ENCODE measurements around the gene FIBIN. TPM values are rescaled to one million over a fixed set of nuclear protein-coding genes. Genes with fewer than 3 reads are reported as not detected.
A peak's percentile ranks its signal among the peaks of the same experiment; 100 is the strongest.
"Not testable (repeated sequence)": the region's sequence is repeated elsewhere in the genome, so short reads cannot be mapped to it uniquely, and the experiment has no call there.

FIBIN gene
- total and polyA plus RNA-seq, 5 donors from 2014 or later: not detected

DNA sequence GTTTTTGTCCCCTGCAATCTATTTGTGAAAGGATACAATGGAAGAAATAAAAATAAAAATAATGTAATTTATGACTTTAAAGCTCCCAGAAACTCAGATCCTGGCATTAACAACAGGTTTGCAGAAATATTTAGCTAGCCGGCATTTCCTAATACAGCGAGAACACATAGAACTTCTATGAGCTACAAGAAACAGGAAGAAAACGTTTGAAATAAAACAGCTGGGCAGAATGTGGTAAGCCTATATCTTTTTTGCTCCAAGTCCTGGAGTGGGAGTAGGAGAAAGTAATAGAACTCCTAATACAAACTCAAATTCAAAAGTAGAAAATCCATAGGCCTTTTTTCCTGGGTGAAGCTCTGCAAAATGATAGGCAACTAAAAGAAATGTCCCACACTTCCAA, 29.6 kb upstream of the FIBIN start:
- DNase-seq (no peak), ATAC-seq (ENCODE audit: low read depth in 2 of 2) (no peak)
- no peaks in the 10 kb centered on the region for H3K36me3 Mint-ChIP-seq
- H3K27ac Mint-ChIP-seq: no peak overlapping the region
- no peaks in the 10 kb centered on the region for H3K4me1 Mint-ChIP-seq
- no peaks in the 10 kb centered on the region for H3K27me3 Mint-ChIP-seq
- H3K4me3 ChIP-seq (ENCODE audit: low read depth, low read length): no peak overlapping the region
- peaks cover 0 to 16% (median 6%) of the 10 kb centered on the region in 7 donors for H3K9me3 Mint-ChIP-seq
- H3K27ac ChIP-seq (ENCODE audit: insufficient read depth, low read length, poor library complexity, severe bottlenecking): no peak overlapping the region
- H3K9me3 ChIP-seq (ENCODE audit: control insufficient read depth in 2 of 2, low read length in 2 of 2): peaks cover 0 to 3% of the 10 kb centered on the region in 2 experiments
- H3K36me3 ChIP-seq (ENCODE audit: control insufficient read depth, insufficient read depth, low read length): no peaks in the 10 kb centered on the region
- no peaks in the 10 kb centered on the region for H3K4me1 ChIP-seq (ENCODE audit: control insufficient read depth, insufficient read depth, low read length, poor library complexity, severe bottlenecking)
- H3K27me3 ChIP-seq (ENCODE audit: control insufficient read depth, insufficient read depth, low read length): no peaks in the 10 kb centered on the region
- H3K4me3 Mint-ChIP-seq: no peak overlapping the region

DNA sequence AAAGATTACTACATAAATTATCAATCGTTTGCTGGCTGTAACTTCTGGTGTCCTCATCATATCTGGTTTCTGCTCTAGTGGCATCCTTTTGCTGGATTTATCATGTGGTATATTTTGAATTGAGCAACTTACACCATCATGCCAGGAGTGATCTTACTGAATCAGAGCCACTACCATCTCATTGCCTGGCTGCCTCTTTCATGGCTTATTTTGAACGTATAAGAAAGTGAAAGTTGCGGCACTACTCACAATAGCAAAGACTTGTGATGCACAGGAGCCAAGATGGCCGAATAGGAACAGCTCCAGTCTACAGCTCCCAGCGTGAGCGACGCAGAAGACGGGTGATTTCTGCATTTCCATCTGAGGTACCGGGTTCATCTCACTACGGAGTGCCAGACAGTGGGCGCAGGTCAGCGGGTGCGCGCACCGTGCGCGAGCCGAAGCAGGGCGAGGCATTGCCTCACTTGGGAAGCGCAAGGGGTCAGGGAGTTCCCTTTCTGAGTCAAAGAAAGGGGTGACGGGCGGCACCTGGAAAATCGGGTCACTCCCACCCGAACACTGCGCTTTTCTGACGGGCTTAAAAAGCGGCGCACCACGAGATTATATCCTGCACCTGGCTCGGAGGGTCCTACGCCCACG, 28.9 kb upstream of the FIBIN start:
- H3K4me3 Mint-ChIP-seq: peak overlapping the region in 1 of 4 donors; percentile 81
- not testable (repeated sequence) for H3K4me3 ChIP-seq (ENCODE audit: low read depth, low read length); H3K9me3 ChIP-seq (ENCODE audit: control insufficient read depth in 2 of 2, low read length in 2 of 2); H3K36me3 Mint-ChIP-seq; H3K4me1 Mint-ChIP-seq; H3K27me3 Mint-ChIP-seq; DNase-seq; H3K27ac Mint-ChIP-seq; H3K36me3 ChIP-seq (ENCODE audit: control insufficient read depth, insufficient read depth, low read length); ATAC-seq (ENCODE audit: low read depth in 2 of 2); H3K4me1 ChIP-seq (ENCODE audit: control insufficient read depth, insufficient read depth, low read length, poor library complexity, severe bottlenecking); H3K27ac ChIP-seq (ENCODE audit: insufficient read depth, low read length, poor library complexity, severe bottlenecking); H3K27me3 ChIP-seq (ENCODE audit: control insufficient read depth, insufficient read depth, low read length)
- peaks cover 0 to 15% (median 6%) of the 10 kb centered on the region in 7 donors for H3K9me3 Mint-ChIP-seq

DNA sequence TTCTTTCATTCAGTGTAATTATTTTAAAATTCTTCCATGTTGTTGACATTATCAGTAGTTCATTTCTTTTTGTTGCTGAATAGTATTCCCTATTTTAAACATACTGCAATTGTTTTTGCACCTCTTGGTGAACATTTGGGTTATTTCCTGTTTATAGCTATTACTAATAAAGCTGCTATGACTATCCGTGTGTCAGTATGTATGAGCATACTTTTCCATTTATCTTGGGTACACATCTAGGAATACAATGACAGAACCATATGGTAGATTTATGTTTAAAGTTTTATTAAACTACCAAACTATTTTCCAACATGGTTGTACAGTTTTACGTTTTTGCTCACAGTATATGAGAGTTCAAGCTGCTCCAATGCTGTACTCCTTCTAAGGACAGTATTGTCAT, 22.0 kb upstream of the FIBIN start:
- Histone ChIP-seq H3K27me3 (ENCODE audit: control insufficient read depth, insufficient read depth, low read length) (no peaks in the 10 kb centered on the region), H3K4me3 (ENCODE audit: low read depth, low read length) (no peak overlapping the region), H3K4me1 (ENCODE audit: control insufficient read depth, insufficient read depth, low read length, poor library complexity, severe bottlenecking) (no peaks in the 10 kb centered on the region), H3K27ac (ENCODE audit: insufficient read depth, low read length, poor library complexity, severe bottlenecking) (no peak overlapping the region), H3K36me3 (ENCODE audit: control insufficient read depth, insufficient read depth, low read length) (no peaks in the 10 kb centered on the region), H3K9me3 (ENCODE audit: control insufficient read depth in 2 of 2, low read length in 2 of 2) (no peaks in the 10 kb centered on the region)
- Mint-ChIP-seq H3K36me3 (no peaks in the 10 kb centered on the region), H3K4me1 (no peaks in the 10 kb centered on the region), H3K27ac (no peak overlapping the region), H3K4me3 (no peak overlapping the region), H3K9me3 (peaks cover 0 to 5% (median 1%) of the 10 kb centered on the region in 7 donors), H3K27me3 (no peaks in the 10 kb centered on the region)
- no peak for ATAC-seq (ENCODE audit: low read depth in 2 of 2)
- DNase-seq: no peak

DNA sequence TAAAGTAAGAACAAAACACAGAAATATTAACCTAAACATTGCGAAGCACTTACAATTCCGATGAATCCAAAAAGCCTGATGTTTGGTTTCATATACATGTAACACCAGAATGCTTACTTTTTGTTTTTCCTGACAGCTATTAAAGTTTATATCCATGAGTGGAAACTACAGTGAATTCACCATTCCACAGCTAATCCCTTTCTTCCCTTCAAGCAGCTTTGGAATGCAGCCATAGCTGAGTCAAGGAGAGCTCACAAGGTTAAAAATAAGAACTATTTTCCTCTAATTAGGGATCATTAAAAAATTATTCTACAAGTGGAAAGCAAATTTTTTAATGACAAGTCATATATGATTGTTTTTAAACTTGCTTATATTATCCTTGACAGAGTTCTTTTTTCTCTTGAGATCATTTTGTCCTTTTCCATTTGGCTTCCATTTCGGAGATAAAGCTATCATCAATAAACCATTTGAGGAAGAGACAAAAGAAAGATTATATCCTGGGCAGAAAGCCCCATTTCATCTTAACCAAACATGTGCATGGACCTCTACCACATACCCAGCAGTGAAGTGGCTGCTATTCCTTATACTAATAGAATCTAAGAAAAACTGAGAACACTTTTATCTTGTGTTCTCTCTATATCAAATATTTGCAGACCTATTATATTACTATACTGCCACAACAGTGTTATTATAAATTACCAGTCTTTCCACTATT, 19.7 kb upstream of the FIBIN start:
- Mint-ChIP-seq H3K4me1 (no peaks in the 10 kb centered on the region), H3K4me3 (no peak overlapping the region), H3K27me3 (no peaks in the 10 kb centered on the region), H3K9me3 (peaks cover 0 to 9% (median 3%) of the 10 kb centered on the region in 7 donors), H3K27ac (no peak overlapping the region), H3K36me3 (no peaks in the 10 kb centered on the region)
- ATAC-seq (ENCODE audit: low read depth in 2 of 2): no peak
- no peak for DNase-seq
- Histone ChIP-seq H3K9me3 (ENCODE audit: control insufficient read depth in 2 of 2, low read length in 2 of 2) (peaks cover 0 to 1% of the 10 kb centered on the region in 2 experiments), H3K4me1 (ENCODE audit: control insufficient read depth, insufficient read depth, low read length, poor library complexity, severe bottlenecking) (no peaks in the 10 kb centered on the region), H3K27ac (ENCODE audit: insufficient read depth, low read length, poor library complexity, severe bottlenecking) (no peak overlapping the region), H3K4me3 (ENCODE audit: low read depth, low read length) (no peak overlapping the region), H3K27me3 (ENCODE audit: control insufficient read depth, insufficient read depth, low read length) (no peaks in the 10 kb centered on the region), H3K36me3 (ENCODE audit: control insufficient read depth, insufficient read depth, low read length) (no peaks in the 10 kb centered on the region)

DNA sequence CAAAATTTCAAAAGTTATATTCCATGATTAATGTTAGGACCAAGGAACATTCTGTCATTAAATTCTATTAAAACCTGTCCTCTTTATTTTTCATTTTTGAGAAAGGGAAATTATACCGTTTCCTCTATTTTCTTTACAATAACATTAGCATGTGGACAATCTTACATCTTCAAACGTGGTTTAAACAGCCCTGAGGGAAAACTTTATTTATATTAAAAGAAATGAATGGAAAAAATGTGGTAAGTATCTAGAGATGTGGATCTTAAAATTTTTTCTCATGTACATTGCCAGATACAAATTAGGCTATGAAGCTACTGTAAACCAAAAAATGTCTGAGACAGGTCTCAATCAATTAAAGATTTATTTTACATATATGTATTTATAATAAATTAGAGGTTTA, 18.9 kb upstream of the FIBIN start:
- DNase-seq: no peak
- H3K27me3 ChIP-seq (ENCODE audit: control insufficient read depth, insufficient read depth, low read length): no peaks in the 10 kb centered on the region
- ATAC-seq (ENCODE audit: low read depth in 2 of 2): no peak
- no peaks in the 10 kb centered on the region for H3K4me1 Mint-ChIP-seq
- no peak overlapping the region for H3K4me3 Mint-ChIP-seq
- H3K36me3 Mint-ChIP-seq: no peaks in the 10 kb centered on the region
- no peaks in the 10 kb centered on the region for H3K36me3 ChIP-seq (ENCODE audit: control insufficient read depth, insufficient read depth, low read length)
- no peaks in the 10 kb centered on the region for H3K4me1 ChIP-seq (ENCODE audit: control insufficient read depth, insufficient read depth, low read length, poor library complexity, severe bottlenecking)
- H3K27me3 Mint-ChIP-seq: no peaks in the 10 kb centered on the region
- H3K27ac ChIP-seq (ENCODE audit: insufficient read depth, low read length, poor library complexity, severe bottlenecking): no peak overlapping the region
- H3K9me3 Mint-ChIP-seq: peaks cover 0 to 12% (median 10%) of the 10 kb centered on the region in 7 donors
- peaks cover 0 to 1% of the 10 kb centered on the region in 2 experiments for H3K9me3 ChIP-seq (ENCODE audit: control insufficient read depth in 2 of 2, low read length in 2 of 2)
- H3K27ac Mint-ChIP-seq: no peak overlapping the region
- no peak overlapping the region for H3K4me3 ChIP-seq (ENCODE audit: low read depth, low read length)

DNA sequence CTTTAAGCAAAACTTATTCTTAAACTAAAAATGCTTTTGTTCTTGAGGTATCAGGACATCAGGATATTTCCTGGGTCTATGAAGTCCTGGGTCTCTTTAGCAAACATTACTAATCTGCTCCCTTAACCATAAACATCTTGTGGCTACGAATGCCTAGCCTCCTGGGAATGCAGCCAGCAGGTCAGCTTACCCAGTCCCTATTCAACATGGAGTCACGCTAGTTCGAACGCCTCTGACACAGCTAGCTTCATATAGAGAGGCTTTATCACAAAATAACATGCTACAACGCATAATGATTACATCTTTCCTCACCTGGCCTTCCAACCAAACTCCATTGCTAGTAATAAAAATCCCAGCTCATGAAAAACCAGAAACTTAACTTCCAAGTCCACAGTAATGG, 17.5 kb upstream of the FIBIN start:
- H3K27ac Mint-ChIP-seq: no peak overlapping the region
- Histone ChIP-seq H3K9me3 (ENCODE audit: control insufficient read depth in 2 of 2, low read length in 2 of 2) (peaks cover 0 to 1% of the 10 kb centered on the region in 2 experiments), H3K4me3 (ENCODE audit: low read depth, low read length) (no peak overlapping the region), H3K27ac (ENCODE audit: insufficient read depth, low read length, poor library complexity, severe bottlenecking) (no peak overlapping the region), H3K36me3 (ENCODE audit: control insufficient read depth, insufficient read depth, low read length) (no peaks in the 10 kb centered on the region), H3K4me1 (ENCODE audit: control insufficient read depth, insufficient read depth, low read length, poor library complexity, severe bottlenecking) (no peaks in the 10 kb centered on the region), H3K27me3 (ENCODE audit: control insufficient read depth, insufficient read depth, low read length) (no peaks in the 10 kb centered on the region)
- no peak overlapping the region for H3K4me3 Mint-ChIP-seq
- peaks cover 2 to 17% (median 11%) of the 10 kb centered on the region in 7 donors for H3K9me3 Mint-ChIP-seq
- no peaks in the 10 kb centered on the region for H3K4me1 Mint-ChIP-seq
- no peaks in the 10 kb centered on the region for H3K36me3 Mint-ChIP-seq
- H3K27me3 Mint-ChIP-seq: no peaks in the 10 kb centered on the region
- DNase-seq (no peak), ATAC-seq (ENCODE audit: low read depth in 2 of 2) (no peak)

DNA sequence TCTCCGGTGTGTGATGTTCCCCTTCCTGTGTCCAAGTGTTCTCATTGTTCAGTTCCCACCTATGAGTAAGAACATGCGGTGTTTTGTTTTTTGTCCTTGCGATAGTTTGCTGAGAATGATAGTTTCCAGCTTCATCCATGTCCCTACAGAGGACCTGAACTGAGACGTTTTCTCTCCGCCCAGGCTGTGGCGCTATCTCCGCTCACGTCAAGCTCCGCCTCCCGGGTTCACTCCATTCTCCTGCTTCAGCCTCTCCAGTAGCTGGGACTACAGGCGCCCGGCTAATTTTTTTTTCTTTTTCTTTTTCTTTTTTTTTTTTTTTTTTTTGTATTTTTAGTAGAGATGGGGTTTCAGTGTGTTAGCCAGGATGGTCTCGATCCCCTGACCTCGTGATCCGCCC, 16.7 kb upstream of the FIBIN start:
- H3K36me3 ChIP-seq (ENCODE audit: control insufficient read depth, insufficient read depth, low read length); H3K4me3 Mint-ChIP-seq; H3K4me1 ChIP-seq (ENCODE audit: control insufficient read depth, insufficient read depth, low read length, poor library complexity, severe bottlenecking); H3K9me3 ChIP-seq (ENCODE audit: control insufficient read depth in 2 of 2, low read length in 2 of 2); H3K27ac Mint-ChIP-seq; H3K4me1 Mint-ChIP-seq; H3K36me3 Mint-ChIP-seq; H3K27me3 Mint-ChIP-seq; H3K4me3 ChIP-seq (ENCODE audit: low read depth, low read length); ATAC-seq (ENCODE audit: low read depth in 2 of 2); H3K27me3 ChIP-seq (ENCODE audit: control insufficient read depth, insufficient read depth, low read length); H3K27ac ChIP-seq (ENCODE audit: insufficient read depth, low read length, poor library complexity, severe bottlenecking); DNase-seq: not testable (repeated sequence)
- peaks cover 0 to 22% (median 12%) of the 10 kb centered on the region in 7 donors for H3K9me3 Mint-ChIP-seq

DNA sequence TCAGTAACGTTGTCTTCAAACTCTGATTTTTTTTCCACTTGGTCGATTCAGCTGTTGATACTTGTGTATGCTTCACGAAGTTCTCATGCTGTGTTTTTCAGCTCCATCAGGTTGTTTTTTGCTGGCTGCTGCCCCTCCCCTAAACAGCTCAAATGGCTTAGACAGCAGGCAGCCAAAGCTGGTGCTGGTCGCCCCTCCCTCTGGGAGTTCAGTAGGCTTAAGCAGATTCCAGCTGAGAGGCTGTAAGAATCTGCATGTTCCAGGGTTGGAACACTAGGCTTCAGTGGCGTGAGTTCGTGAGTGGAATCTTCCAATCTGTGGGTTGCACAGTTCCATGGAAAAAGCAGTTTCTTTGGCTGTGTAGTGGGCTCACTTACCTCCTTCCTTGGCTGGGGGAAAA, 10.3 kb upstream of the FIBIN start:
- H3K4me1 Mint-ChIP-seq: no peaks in the 10 kb centered on the region
- H3K36me3 ChIP-seq (ENCODE audit: control insufficient read depth, insufficient read depth, low read length): no peaks in the 10 kb centered on the region
- H3K9me3 Mint-ChIP-seq: peaks cover 5 to 48% (median 13%) of the 10 kb centered on the region in 7 donors
- H3K4me3 ChIP-seq (ENCODE audit: low read depth, low read length): no peak overlapping the region
- no peak overlapping the region for H3K27ac ChIP-seq (ENCODE audit: insufficient read depth, low read length, poor library complexity, severe bottlenecking)
- no peaks in the 10 kb centered on the region for H3K4me1 ChIP-seq (ENCODE audit: control insufficient read depth, insufficient read depth, low read length, poor library complexity, severe bottlenecking)
- H3K9me3 ChIP-seq (ENCODE audit: control insufficient read depth in 2 of 2, low read length in 2 of 2): no peaks in the 10 kb centered on the region
- ATAC-seq (ENCODE audit: low read depth in 2 of 2) (no peak), DNase-seq (no peak)
- H3K36me3 Mint-ChIP-seq: no peaks in the 10 kb centered on the region
- no peaks in the 10 kb centered on the region for H3K27me3 ChIP-seq (ENCODE audit: control insufficient read depth, insufficient read depth, low read length)
- H3K4me3 Mint-ChIP-seq: no peak overlapping the region
- H3K27me3 Mint-ChIP-seq: no peaks in the 10 kb centered on the region
- H3K27ac Mint-ChIP-seq: no peak overlapping the region

All from CD4-positive, CD25-positive, alpha-beta regulatory T cell (primary cell).